Measurements from ENCODE around the gene PHIP.
"Not testable (repeated sequence)": the region's sequence is repeated elsewhere in the genome, so short reads cannot be mapped to it uniquely, and the experiment has no call there.

Gene PHIP

DNA sequence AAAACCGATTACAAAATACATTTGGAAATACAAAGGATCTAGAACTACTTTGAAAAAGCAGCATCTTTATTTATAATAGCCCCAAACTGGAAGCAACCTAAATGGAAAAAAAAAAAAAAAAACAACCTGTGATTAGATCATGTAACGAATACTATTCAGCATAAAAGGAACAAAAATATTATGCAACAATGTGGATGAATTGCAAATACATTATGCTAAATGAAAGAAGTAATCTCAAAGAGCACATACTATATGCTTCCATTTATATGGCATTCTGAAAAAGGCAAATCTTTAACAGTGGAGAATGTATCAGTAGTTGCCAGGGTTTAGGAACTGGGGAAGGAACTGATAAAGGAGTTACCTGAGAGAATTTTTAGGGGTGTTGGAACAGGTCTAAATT is 181.8 kb downstream of the PHIP start:
- H3K4me3 ChIP-seq (ENCODE audit: low read depth, low read length) = no peak overlapping the region
- TF ChIP-seq, protein P1, sequence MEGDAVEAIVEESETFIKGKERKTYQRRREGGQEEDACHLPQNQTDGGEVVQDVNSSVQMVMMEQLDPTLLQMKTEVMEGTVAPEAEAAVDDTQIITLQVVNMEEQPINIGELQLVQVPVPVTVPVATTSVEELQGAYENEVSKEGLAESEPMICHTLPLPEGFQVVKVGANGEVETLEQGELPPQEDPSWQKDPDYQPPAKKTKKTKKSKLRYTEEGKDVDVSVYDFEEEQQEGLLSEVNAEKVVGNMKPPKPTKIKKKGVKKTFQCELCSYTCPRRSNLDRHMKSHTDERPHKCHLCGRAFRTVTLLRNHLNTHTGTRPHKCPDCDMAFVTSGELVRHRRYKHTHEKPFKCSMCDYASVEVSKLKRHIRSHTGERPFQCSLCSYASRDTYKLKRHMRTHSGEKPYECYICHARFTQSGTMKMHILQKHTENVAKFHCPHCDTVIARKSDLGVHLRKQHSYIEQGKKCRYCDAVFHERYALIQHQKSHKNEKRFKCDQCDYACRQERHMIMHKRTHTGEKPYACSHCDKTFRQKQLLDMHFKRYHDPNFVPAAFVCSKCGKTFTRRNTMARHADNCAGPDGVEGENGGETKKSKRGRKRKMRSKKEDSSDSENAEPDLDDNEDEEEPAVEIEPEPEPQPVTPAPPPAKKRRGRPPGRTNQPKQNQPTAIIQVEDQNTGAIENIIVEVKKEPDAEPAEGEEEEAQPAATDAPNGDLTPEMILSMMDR (IDR thresholded peaks at IDR 0.05; ENCODE audit: low read depth, low read length) = no peak
- in situ Hi-C loops (cut with HindIII; ENCODE audit: low sequenced_read_pairs) = no loop called here
- no peak for DNase-seq (ENCODE audit: low read depth, low spot score)

DNA sequence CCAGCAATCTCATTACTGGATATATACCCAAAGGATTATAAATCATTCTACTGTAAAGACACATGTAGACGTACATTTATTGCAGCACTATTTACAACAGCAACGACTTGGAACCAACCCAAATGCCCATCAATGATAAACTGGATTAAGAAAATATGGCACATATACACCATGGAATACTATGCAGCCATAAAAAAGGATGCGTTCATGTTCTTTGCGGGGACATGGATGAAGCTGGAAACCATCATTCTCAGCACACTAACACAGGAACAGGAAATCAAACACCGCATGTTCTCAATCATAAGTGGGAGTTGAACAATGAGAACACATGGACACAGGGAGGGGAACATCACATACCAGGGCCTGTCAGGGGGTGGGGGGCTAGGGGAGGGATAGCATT is 188.2 kb downstream of the PHIP start:
- DNase-seq (ENCODE audit: low read depth, low spot score); H3K4me3 ChIP-seq (ENCODE audit: low read depth, low read length); in situ Hi-C loops (cut with HindIII; ENCODE audit: low sequenced_read_pairs): not testable (repeated sequence)

All from astrocyte of the spinal cord (primary cell).